ENCODE results near the gene ZNF48. TPM values are rescaled to one million over a fixed set of nuclear protein-coding genes. Genes with fewer than 3 reads are reported as not detected.
A peak's percentile ranks its signal among the peaks of the same experiment; 100 is the strongest.

Gene ZNF48
- total RNA-seq, 1 donor from 2014 or later = 5.3 TPM

DNA sequence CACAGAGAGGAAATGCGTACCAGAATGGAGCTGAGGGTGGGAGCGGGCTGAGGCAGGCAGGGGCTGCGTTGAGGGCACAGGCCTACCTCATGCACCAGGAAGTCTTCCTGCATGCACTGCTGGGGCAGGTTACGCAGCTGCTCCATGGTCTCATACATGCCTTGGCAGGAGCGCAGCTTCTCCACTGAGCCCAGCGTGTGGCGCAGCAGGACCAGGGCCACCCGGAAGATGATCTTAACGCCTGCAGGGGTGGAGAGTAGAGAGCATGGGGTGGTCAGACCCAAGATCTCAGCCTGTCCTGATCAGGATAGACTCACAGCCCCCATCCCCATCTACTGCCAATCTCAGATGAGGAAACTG lies 36.7 kb upstream of the ZNF48 start:
- no peak for DNase-seq (ENCODE audit: low spot score)

DNA sequence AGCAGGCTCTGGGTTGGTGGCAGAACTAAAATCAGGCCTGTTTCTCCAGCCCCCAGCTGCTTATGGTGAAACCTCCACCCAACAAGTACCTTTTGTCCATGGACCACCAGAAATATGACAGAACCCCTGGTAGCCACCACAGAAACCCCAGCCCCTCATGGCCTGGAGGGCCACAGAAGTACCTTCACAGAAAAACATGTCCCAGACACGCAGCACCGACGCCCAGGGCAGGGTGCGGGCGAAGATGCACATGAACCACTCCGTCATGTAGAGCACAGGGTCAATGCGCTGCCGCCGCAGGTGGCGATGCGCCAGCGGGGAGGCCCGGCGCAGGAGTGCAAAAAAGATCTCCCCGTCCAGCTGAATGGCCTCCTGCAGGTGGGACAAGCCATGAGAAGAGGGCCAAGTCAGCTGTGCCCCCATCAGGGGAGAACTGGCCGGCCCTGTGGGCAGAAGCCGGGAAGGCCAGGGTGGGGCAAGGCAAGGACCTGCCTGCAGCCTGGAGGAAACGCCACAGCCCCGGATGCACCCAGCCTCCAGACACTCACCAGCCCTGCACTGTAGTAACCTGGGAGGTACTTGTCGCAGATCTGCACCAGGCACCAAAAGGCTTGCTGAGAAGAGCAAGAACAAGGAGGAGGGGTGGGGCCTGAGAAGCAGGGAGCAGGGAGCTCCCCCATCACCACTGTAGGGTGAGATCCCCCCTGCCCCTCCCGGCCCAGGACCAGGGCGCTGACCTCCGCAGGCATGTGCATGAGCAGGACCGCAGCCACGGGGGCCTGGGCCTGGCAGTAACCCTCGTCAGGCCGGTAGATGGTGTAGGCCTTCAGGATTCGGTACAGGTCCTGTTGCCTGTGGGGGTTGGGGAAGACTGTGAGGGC lies 36.0 kb upstream of the ZNF48 start:
- DNase-seq (ENCODE audit: low spot score) = no peak

DNA sequence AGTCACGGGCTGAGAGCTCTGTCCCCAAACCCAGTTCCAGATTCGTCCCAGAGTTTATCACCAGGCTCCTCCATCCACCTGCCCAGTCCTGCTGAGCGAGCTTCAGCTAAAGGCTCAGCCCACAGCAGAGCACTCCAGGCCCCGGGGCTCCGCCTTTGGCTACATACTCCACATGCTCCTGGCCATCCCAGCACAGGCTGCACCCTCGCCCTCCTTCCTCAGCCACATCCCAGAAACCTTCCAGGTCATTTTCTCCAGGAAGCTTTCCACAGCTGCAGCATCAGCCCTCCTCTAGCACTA lies 35.4 kb upstream of the ZNF48 start:
- no peak for DNase-seq (ENCODE audit: low spot score)

DNA sequence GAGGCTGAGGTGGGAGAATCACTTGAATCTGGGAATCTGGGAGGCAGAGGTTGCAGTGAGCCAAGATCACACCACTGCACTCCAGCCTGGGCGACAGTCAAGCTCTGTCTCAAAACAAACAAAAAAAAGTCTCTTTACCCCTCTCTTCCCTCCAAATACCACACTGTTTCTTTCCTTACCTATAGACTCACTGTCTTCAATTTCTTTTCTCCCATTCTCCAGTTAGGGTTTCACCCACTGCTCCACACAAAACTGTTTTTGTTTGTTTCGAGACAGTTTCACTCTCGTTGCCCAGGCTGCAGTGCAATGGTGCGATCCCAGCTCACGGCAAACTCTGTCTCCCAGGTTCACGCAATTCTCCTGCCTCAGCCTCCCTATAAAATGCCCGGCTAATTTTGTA lies 34.0 kb upstream of the ZNF48 start:
- DNase-seq (ENCODE audit: low spot score) = no peak

DNA sequence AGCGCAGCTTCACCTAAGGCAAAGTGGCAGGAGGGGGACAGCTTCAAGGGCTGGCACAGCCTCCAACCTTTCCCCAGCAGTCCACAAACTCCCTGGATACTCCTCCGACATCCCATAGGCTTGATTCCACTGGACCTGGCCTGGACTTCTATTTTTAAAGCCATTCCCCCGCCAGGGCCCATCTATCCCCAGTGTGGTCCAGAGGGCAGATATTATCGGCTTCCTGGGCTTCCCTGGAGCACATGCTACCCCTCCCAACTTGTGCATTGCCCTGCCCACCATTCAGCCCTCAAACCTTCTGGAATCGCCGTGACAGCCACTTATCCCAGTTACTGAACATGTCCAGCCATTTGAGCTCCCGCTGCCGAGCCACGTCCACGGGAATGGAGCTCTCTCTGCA lies 30.0 kb upstream of the ZNF48 start:
- DNase-seq (ENCODE audit: low spot score) = no peak

DNA sequence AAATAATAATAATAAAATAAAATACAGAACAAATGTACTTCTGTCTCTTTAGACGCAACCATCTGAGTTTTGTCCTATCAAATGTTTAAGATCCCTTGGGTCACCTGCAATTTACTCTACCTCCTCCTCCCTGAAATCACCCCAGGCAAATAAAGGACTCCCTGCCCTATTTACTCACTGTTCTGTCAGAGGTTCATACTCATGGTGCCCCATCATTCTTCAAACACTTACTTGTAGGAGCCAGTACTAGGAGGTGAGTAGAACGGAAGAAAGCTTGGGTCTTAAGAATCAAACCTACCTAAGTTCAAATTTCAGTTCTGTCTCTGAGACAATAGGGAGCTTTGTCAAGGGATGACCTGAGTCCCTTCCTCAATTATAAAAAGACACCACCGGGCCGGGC lies 28.7 kb upstream of the ZNF48 start:
- DNase-seq (ENCODE audit: low spot score) = no peak

DNA sequence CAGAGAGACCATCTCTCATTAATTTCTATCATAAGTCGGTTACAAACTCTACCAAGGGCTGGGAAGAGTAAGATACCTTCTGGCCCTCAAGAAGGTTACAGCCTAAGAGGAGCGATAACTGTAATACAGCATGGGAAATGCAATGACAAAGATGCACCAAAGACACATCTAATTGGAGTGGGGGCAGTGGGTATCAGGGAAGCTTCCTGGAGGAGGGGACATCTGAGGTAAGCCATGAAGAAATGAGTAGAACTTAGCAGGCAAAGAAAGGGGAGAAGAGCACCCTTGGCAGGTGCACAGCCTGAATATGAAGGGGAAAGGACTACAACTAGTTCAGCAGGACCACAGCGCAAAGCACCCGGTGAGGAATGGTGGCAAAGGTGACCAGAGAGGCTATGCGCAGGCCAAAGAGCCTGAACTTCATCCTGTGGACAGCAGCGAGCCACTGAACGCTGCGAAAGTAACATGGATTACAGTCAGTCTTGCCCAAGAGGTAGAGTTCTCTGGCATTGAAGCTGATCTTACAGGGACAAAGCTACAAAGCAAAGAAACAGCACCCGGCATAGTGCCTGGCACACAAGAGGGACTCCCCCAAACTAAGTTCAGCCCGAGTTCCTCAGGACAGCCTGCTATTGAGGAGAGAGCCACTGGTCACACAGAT lies 27.7 kb upstream of the ZNF48 start:
- DNase-seq (ENCODE audit: low spot score) = no peak

DNA sequence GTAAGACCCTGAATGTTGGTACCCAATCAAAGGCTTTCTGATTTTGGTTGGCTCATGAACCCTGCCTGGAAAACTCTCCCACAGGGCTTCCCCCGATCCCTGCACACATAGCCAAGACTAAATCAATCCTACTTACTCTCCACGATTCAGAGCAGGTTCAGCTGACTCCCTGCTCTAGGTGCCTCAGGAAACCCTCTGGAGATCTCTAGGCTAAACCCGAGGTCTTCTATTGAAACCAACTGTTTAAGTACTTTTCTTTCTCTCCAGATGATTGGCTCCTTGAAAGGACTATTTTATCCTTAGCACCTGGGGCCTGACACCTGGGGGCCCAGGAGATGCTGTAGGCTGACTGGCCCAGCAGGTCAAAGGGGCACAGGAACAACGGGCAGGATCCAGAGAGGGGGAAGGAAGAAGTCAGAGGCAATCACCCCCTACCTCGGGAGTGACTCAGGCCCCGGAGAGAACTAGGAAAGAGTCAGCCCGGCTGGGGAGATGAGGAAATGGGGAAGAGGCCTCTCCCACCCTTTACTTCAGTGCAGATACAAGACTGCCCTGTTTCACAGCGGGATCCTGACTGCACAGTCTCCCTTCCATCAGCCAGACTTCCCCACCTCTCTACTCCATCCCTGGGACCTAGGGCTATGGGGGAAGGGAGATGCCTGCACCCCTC lies 27.0 kb upstream of the ZNF48 start:
- no peak for DNase-seq (ENCODE audit: low spot score)

DNA sequence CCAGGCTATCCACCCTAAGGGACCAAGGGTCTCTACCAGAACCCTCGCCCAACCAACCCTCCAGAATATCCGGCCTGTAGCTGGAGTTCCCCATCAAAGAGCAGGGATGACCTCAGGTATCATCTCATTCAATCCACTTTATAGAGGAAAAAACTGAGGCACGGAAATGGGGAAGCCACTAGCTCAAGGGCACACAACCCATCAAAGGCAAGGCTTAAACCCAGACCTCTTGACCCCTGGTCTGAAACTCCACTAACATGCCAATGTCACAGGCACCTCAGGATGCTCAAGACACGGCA lies 26.5 kb upstream of the ZNF48 start:
- DNase-seq (ENCODE audit: low spot score) = no peak

DNA sequence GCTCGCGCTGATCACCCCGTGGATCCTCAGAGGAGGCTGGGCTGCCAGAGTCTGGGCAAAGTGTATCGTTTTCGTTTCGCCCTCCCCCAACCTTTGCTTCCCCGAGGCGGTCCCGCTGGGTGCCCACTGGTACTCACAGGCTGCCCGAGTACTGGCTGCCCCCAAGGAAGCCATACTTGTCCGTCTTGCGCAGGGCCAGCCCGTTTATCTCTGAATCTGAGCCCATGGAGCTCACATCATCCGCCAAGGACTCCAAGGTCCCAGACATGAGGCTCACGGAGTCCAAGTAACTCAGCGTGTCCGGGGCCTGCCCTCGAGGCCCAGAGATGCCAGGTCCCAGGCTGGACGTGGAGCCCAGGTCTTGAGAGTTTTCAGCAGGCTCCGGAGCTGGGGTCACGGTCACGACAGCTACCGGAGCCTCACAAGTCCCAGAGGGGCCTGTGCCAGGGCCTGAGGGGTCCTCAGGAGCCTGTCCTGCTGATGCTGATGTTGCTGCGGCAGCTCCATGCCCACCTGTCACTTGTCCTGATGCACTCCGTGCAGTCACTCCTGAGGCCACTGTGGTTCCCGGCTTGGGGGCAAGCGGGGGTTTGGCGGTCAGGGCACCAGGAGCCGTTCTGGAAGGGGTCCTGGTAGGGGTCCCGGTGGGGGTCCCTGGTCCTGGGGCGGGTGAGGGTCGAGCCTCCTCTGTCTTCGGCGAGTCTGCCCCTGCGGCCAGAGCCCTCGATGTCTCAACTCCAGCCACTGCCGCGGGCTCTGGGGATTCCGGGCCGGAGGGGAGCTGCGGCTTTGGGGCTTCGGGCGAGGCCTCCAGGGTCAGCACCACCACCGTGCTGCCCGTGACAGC lies 25.9 kb upstream of the ZNF48 start:
- DNase-seq (ENCODE audit: low spot score) = no peak

DNA sequence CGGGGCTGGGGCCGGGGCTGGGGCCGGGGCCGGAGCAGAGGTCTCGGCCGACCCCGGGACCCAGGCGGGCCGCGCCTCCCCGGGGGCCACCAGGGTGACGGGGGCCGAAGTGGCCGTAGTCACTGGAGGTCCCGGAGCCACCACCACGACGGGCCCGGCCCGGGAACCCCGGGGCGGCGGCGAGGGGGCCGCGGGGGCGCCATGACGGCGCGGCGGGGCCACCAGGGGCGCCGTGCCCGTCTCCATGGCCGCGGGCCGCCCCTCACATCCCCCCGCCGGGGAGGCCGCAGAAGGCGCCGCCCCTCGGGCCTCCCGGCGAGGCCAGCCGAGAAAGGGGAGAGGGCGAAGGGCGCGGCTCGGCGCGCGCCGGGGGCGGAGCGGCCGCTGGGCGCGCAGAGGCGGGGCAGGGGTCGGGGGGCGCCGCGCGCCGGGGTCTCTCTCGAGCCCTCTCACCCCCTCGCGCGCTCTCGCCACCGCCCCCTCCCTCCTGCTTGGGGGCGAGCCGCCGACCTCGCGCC lies 25.2 kb upstream of the ZNF48 start:
- no peak for DNase-seq (ENCODE audit: low spot score)

DNA sequence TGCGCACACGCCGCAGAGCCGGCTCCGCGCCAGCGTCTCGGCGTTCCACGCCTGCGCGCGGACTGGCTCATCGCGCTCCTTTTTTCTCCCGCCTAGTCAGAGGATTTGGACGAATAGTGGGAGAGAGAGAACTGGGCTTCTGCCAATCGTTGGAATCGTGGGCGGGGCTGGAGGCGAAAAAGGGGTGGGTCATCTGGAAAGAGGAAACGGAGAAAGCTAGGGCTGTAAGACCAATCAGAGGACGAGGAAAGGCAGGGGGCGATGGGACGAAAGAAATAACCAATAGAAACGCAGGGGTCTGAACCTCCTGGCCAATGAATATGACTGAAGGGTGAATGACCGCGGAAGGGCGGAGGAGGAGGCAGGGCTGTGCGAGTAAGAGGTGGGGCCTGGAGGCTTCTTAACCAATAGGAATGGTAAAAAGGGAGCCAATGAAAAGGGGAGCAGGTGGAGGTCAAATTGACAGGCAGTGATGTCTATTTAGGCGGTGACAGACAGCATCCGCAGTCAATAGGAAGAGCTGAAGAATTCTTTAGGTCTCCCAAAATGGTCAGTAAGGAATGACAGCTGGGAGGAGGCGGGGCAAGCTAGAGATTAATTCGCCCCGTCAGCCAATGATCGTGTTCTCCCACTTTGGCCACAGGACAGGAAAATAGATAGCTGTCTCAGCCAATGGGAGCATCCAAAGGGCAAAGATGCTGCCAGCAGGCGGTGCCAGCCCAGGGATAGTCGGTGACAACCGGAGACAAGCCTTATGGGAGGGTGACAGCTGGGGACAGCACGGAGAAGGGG lies 24.6 kb upstream of the ZNF48 start, which contains the start of gene TBC1D10B:
Gene TBC1D10B (minus strand): TSS at position 39 of the 792 bp plus-strand sequence. CDS start 311 bp downstream, outside the sequence.
- DNase-seq (ENCODE audit: low spot score) = peak; percentile 98

DNA sequence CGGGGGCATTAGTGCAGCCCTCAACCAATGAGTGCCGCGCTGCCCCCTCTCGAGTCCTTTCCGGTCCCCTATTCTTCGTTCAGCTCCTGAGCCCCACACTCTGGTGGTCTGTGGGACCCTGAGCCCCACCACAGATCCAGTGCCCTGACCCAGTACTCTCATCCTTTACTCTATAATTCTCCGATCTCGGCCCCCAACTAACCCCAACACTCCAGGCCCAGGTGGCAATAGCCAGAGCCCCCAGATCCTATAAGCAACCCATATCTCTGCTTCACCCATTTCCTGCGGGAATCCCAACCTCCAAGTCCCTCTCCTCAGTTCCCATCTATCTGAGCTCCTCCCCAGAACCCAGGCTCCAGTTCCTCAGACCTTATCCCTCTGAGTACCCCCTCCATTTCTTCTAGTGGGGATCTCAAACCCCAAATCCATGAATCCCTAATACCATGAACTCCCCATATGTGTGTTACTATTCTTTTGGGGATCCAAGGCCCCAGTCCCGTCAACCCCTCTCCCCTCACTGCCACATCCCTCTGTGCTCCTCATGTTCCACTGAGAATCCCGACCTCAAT lies 23.9 kb upstream of the ZNF48 start:
- no peak for DNase-seq (ENCODE audit: low spot score)

DNA sequence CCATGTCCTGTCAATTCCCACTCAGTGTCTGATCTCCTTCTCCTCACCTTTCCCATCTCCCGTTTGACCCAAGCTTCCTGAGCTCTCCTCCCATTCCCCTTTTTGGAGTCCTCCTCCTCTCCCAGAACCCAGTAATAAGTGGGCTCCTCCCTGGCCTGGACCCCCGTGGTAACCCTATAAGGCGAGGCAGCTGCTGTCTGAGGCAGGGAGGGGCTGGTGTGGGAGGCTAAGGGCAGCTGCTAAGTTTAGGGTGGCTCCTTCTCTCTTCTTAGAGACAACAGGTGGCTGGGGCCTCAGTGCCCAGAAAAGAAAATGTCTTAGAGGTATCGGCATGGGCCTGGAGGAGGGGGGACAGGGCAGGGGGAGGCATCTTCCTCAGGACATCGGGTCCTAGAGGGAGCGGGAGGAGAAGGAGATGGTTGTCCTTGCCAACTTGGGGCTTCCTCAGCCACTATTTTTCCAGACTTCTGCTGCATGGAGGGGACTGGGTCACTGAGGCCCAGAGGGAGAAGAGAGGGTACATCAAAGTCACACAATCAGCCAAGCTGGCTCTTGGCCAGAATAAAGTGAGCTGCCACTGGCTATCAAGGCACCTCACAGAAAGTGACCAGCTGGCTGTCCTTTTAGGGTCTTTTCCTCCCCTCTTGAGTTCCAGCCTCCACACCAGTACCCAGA lies 23.0 kb upstream of the ZNF48 start:
- DNase-seq (ENCODE audit: low spot score) = no peak

DNA sequence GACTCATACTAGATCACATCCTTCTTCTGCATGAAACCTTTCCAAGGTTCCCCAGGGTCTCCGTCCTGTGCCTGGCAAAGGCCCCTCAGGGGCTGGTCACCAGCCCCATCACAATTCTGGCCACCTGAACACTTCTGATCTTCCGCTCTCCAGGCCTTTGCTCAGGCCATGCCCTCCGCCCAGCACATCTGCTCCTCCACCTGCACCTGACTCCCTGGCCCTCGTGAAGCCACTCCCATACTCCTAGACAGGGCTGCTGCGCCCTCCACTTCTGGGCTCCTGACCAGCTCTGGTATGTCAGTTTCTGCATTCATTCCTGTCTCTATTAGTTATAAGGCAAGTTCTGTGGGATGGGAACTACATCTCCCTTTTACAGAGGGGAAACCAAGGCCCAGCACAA lies 22.5 kb upstream of the ZNF48 start:
- DNase-seq (ENCODE audit: low spot score) = no peak

DNA sequence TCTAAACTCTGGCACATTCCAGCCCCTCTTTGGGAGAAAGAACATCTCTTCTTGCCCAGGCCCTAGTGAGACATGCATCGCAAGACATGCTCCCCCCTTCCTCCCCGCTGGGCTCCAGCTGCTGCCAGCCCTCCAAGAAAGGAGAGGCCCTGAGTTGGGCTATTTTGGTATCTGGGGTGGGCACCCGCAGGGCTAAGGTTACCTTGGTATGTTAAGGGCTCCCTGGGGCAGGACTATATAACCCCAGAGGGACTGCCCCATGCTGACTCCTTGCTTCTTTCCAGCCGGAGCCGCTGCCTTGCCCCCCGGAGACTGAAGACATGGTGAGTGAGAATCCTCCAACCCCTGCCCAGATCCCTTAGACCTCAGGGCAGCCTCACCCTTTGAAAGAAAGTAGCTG lies 20.7 kb upstream of the ZNF48 start, which contains the start of gene MYL11:
Gene MYL11 (plus strand): TSS at position 265 of the 400 bp plus-strand sequence. CDS start 56 bp downstream, at position 321.
- DNase-seq (ENCODE audit: low spot score) = no peak

DNA sequence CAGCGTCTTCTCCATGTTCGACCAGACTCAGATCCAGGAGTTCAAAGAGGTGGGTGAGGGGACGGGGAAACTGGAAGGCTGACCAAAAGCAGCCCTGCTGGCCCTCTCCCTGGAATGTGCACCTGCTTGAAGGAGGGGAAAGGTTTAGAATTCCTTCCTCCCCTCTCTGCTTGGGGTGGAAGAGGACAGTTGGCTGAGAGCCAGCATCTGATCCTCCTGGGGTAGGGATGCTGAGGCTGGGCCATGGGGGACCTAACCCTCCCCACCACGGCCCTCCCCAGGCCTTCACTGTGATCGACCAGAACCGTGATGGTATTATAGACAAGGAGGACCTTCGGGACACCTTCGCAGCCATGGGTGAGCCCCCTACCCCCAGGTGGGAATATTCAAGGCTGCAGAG lies 19.4 kb upstream of the ZNF48 start:
- DNase-seq (ENCODE audit: low spot score) = no peak

DNA sequence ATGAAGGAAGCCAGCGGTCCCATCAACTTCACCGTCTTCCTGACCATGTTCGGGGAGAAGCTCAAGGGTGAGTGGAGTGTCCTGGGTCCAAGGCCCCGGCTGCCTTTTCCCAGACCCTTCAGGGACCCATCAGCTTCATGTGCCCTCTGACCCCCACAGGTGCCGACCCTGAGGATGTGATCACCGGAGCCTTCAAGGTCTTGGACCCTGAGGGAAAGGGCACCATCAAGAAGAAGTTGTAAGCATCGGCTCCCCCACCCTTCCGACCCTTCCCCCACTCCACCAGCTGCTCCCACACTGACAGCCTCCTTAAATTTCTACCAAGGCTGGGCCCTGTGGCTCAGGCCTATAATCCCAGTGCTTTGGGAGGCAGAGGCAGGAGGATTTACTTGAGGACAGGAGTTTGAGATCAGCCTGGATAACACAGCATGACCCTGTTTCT lies 18.7 kb upstream of the ZNF48 start:
- DNase-seq (ENCODE audit: low spot score) = no peak

DNA sequence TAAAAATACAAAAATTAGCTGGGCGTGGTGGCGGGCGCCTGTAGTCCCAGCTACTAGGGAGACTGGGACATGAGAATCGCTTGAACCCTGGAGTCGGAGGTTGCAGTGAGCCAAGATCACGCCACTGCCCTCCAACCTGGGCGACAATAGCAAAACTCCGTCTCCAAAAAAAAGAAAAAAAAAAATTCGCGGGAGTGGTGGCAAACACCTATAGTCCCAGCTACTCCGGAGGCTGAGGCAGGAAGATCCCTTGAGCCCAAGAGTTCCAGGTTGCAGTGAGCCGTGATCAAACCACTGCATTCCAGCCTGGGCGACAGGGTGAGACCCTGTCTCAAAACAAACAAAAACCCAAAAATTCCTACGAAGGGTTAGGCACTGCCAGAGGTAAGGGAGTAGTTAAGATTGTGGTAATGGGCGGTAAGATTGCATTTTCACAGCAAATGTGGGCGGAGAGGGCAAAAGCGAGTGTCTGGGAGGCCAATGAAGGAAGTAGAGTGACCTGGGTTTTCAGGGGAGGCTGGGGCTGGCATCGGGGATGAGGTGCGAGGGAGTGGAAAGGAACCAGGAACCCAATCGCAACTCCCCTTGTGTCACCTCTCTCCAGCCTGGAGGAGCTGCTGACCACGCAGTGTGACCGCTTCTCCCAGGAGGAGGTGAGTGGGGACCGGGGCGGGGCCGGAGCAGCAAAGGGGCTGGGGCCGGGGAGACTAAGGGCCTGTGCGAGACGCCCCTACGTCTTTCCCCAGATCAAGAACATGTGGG lies 18.0 kb upstream of the ZNF48 start:
- no peak for DNase-seq (ENCODE audit: low spot score)
